ENCODE measurements around the gene FICD. TPM values are rescaled to one million over a fixed set of nuclear protein-coding genes. Genes with fewer than 3 reads are reported as not detected.
A peak's percentile ranks its signal among the peaks of the same experiment; 100 is the strongest.

FICD gene
- total and polyA plus RNA-seq, 9 of the 15 experiments (the other 6 are each of a cell fraction or from before 2014, with no cell fraction given), result 0.88 to 4.5 (median 1.9) TPM

GRCh38 chr12:108563136-108563803 lies 48.2 kb downstream of the FICD start (continued):
- no peak for TF ChIP-seq NFRKB (IDR thresholded peaks at IDR 0.05; ENCODE audit: low read depth)
- 0 out of 2 replicates have a peak, but pooled peaks have one; percentile 10 for TF ChIP-seq ZC3H8 (IDR thresholded peaks at IDR 0.05)
- no peak for TF ChIP-seq DACH1 (IDR thresholded peaks at IDR 0.05; ENCODE audit: partially characterized antibody)
- no peak for TF ChIP-seq MCM7 (IDR thresholded peaks at IDR 0.05)
- no peak for TF ChIP-seq PTRF (tag; IDR thresholded peaks at IDR 0.05)
- peak; percentile 33 for TF ChIP-seq TBP (optimal IDR thresholded peaks at IDR 0.05; ENCODE audit: low read depth, low read length)
- peak; percentile 81 for TF ChIP-seq REST (IDR thresholded peaks at IDR 0.05; ENCODE audit: borderline replicate concordance)
- no peak for TF ChIP-seq REST (CRISPR knock-in tag; IDR thresholded peaks at IDR 0.05; ENCODE audit: low read depth)
- TF ChIP-seq POLR2AphosphoS5 (IDR thresholded peaks at IDR 0.05; ENCODE audit: control insufficient read depth, insufficient read depth, low read depth, low read length), result peak; percentile 61; the same call in 1 of the 2 replicates
- 0 out of 3 replicates have a peak, but pooled peaks of 1 of the 2 experiments have one; percentile 31 for TF ChIP-seq CBX3 (IDR thresholded peaks at IDR 0.05; ENCODE audit: borderline replicate concordance in 1 of 2, low read length in 2 of 2)
- peak; percentile 62 to 83 for TF ChIP-seq FOXK2 (conservative IDR thresholded peaks at IDR 0.05 in 1 of 2, IDR thresholded peaks at IDR 0.05 in 1 of 2; ENCODE audit: low read depth in 2 of 2)
- peak; percentile 33; the same call in 1 of the 2 replicates for TF ChIP-seq MEF2A (IDR thresholded peaks at IDR 0.05; ENCODE audit: control insufficient read depth, low read depth, low read length)
- no peak for TF ChIP-seq ZMIZ1 (IDR thresholded peaks at IDR 0.05; ENCODE audit: low read depth in 2 of 2, low read length in 2 of 2)
- peak in 1 of 2 experiments; percentile 47; a peak in 2 of 4 replicates for TF ChIP-seq TRIM24 (IDR thresholded peaks at IDR 0.05)
- peak; percentile 83 for TF ChIP-seq BRD9 (IDR thresholded peaks at IDR 0.05; ENCODE audit: low read depth, partially characterized antibody)
- TF ChIP-seq SOX6 (IDR thresholded peaks at IDR 0.05), result peak; percentile 90; the same call in 1 of the 2 replicates

Measured in K562 (cell line).